Ishikawa (cell line): ENCODE measurements around the gene NUP50.

ENCODE experiments used
- CEBPB ChIP-seq: IDR thresholded peaks from 2 replicates; pipeline ENCODE4 v1.6.1; 2012
- EP300 ChIP-seq: IDR thresholded peaks from 2 replicates; pipeline ENCODE4 v1.6.1; 2012; ENCODE audit warnings: borderline replicate concordance
- FOXM1 ChIP-seq: IDR thresholded peaks from 2 replicates; pipeline ENCODE4 v1.6.1; 2012; ENCODE audit warnings: low read depth, borderline replicate concordance
- NFIC ChIP-seq: IDR thresholded peaks from 2 replicates; pipeline ENCODE4 v1.6.1; 2012
- TEAD4 ChIP-seq: IDR thresholded peaks from 2 replicates; pipeline ENCODE4 v1.6.1; 2012
- YY1 ChIP-seq: IDR thresholded peaks from 2 replicates; pipeline ENCODE4 v1.6.1; 2012; ENCODE audit warnings: low read depth
- TF ChIP-seq, protein P1 (sequence below): IDR thresholded peaks from 2 replicates; pipeline ENCODE4 v1.6.1; 2012
- TF ChIP-seq, protein P2 (sequence below): IDR thresholded peaks from 2 replicates; pipeline ENCODE4 v1.6.1; 2012; ENCODE audit warnings: low read depth, mild to moderate bottlenecking

DNA sequence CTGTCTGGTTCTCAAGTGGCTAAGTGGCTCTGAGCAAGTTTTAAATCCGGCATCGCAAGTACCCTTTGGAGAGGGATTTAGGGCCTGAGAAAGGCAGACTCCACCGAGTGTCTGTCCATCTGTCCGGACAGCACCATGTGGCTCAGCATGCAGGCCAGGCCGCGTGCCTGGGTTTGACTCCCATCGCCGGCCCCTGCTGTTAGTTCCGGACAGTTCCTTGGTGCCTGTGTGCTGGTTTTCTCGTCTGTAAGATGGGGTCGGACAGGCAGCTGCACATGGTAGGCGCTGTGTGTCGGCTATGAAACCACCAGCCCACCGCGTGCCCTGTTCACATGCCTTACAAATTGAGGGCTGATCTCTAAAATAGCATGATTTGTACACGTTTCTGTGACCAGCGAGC lies 31.0 kb downstream of the NUP50 start:
- TF ChIP-seq, protein P1, sequence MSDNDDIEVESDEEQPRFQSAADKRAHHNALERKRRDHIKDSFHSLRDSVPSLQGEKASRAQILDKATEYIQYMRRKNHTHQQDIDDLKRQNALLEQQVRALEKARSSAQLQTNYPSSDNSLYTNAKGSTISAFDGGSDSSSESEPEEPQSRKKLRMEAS, result no peak
- TF ChIP-seq, protein P2, sequence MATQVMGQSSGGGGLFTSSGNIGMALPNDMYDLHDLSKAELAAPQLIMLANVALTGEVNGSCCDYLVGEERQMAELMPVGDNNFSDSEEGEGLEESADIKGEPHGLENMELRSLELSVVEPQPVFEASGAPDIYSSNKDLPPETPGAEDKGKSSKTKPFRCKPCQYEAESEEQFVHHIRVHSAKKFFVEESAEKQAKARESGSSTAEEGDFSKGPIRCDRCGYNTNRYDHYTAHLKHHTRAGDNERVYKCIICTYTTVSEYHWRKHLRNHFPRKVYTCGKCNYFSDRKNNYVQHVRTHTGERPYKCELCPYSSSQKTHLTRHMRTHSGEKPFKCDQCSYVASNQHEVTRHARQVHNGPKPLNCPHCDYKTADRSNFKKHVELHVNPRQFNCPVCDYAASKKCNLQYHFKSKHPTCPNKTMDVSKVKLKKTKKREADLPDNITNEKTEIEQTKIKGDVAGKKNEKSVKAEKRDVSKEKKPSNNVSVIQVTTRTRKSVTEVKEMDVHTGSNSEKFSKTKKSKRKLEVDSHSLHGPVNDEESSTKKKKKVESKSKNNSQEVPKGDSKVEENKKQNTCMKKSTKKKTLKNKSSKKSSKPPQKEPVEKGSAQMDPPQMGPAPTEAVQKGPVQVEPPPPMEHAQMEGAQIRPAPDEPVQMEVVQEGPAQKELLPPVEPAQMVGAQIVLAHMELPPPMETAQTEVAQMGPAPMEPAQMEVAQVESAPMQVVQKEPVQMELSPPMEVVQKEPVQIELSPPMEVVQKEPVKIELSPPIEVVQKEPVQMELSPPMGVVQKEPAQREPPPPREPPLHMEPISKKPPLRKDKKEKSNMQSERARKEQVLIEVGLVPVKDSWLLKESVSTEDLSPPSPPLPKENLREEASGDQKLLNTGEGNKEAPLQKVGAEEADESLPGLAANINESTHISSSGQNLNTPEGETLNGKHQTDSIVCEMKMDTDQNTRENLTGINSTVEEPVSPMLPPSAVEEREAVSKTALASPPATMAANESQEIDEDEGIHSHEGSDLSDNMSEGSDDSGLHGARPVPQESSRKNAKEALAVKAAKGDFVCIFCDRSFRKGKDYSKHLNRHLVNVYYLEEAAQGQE, result no peak
- TF ChIP-seq EP300 (no peak), YY1 (no peak), FOXM1 (no peak), CEBPB (no peak), TEAD4 (no peak), NFIC (no peak)
